Stimulated activated CD4-positive, alpha-beta T cell treated with anti-CD3 and anti-CD28 coated beads, Interleukin-1b, Interleukin-23, amount 100 ng/mL, for 24 hours (primary cell): ENCODE results near the gene TRIM48.
"Not testable (repeated sequence)": the region's sequence is repeated elsewhere in the genome, so short reads cannot be mapped to it uniquely, and the experiment has no call there.

ENCODE experiments used
- DNase-seq, 4 experiments: peaks; one replicate each; pipeline ENCODE4 v3.0.0-alpha.2; 2020; ENCODE audit warnings: low read depth in 4 of 4, low spot score in 1 of 4

Gene TRIM48

DNA sequence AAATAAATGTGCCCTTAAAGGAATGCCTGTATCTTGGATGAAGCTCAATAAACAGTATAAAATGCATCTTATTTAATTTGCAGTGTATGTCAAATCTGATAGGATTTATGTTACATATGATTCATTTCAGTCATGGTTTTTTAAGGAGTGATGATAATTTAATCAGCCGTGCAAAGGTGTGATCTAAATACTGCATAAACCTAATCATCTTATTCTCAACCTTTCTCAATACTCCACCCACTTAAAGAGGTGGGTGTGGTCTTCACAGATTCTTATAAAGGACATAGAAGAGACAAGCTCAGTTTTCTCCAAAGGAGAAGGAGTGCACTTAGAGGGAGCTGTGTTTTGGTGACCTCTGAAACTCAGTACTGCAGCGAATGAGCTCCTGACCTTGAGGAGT is at the start of gene TRIM48:
Gene TRIM48, plus strand, starts transcription at position 301 of the 400 bp plus-strand sequence. CDS start 113 bp downstream, outside the sequence.
- not testable (repeated sequence) for DNase-seq

DNA sequence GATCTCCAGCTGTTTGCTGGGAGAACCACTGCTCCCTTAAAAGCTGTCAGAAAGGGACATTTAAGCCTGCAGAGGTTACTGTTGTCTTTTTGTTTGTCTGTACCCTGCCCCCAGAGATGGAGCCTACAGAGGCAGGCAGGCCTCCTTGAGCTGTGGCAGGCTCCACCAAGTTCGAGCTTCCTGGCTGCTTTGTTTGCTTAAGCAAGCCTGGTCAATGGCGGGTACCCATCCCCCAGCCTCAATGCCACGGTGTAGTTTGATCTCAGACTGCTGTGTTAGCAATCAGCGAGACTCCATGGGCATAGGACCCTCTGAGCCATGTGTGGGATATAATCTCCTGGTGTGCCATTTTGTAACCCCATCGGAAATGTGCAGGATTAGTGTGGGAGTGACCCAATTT is 23.6 kb upstream of the TRIM48 start:
- DNase-seq, result not testable (repeated sequence)

- no peak for DNase-seq
Observed at GRCh38 chr11:55263081-55263480, 1.1 kb downstream of the TRIM48 start.
